Tibial artery (tissue), 4 donors: ENCODE results near the gene RAB23.

Experiments used
- DNase-seq, 2 donors: peaks; one replicate each; pipeline ENCODE4 v3.0.0-alpha.2; 2019
- H3K27ac ChIP-seq, 2 donors: fragments of 200-600 bp; sonication (generic) in 1 of 2; 1 replicate in 1 of 2; 2 replicates in 1 of 2; pipeline ENCODE4 v1.5.1; 2018 to 2019; ENCODE audit warnings: mild to moderate bottlenecking in 1 of 2
- H3K27me3 ChIP-seq, 2 donors: fragments of 200-600 bp; sonication (generic) in 1 of 2; one replicate each; pipeline versions ENCODE4 v1.5.1 to v1.6.0; 2016 to 2019
- H3K36me3 ChIP-seq, 3 donors: fragments of 200-600 bp; sonication (generic) in 2 of 3; one replicate each; pipeline ENCODE4 v1.5.1; 2016 to 2019; ENCODE audit warnings: mild to moderate bottlenecking in 2 of 3
- H3K4me1 ChIP-seq, 4 donors: fragments of 200-600 bp; sonication (generic) in 2 of 4; 1 replicate in 3 of 4; 2 replicates in 1 of 4; pipeline ENCODE4 v1.5.1; 2016 to 2019
- H3K4me3 ChIP-seq, 2 donors: fragments of 200-600 bp; sonication (generic) in 1 of 2; 1 replicate in 1 of 2; 2 replicates in 1 of 2; pipeline ENCODE4 v1.5.1; 2018 to 2019; ENCODE audit warnings: mild to moderate bottlenecking in 2 of 2
- H3K9me3 ChIP-seq, 3 donors: fragments of 200-600 bp; sonication (generic) in 1 of 3; one replicate each; pipeline ENCODE4 v1.5.1; 2016 to 2019
- intact Hi-C: fragments of 100-400 bp; cut with DNase I; formaldehyde crosslinking; loops from one replicate; pipeline ENCODE4 v1.15.0; 2023; ENCODE audit warnings: low total_unique reads
- TF ChIP-seq, protein P1 (sequence below), 2 experiments: fragments of 200-600 bp in 1 of 2; fragments of 450-650 bp in 1 of 2; IDR thresholded peaks; one replicate each; pipeline ENCODE4 v1.5.1; 2017 to 2019; ENCODE audit warnings: antibody characterized with exemption in 2 of 2, mild to moderate bottlenecking in 1 of 2, moderate library complexity in 1 of 2

Gene RAB23

DNA sequence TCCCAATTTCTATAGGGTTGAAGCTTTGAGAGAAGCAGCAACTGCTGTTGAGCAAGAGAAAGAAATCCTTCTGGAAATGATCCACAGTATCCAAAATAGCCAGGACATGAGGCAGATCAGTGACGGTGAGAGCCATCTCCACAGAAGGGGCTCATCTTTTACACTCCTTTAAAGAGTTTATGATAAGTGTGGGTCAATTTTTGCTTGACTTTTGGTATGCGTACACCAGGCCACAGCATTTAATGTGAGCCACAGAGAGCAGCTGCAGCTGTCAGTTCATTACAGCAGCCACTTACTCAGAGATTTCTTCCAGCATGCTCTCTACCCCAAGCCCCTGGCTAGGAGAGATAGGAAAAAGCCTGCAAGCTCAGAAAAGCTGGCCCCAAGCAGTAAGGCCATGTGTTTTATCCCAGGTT, 40.1 kb downstream of the RAB23 start:
- intact Hi-C loops: no loop called here

DNA sequence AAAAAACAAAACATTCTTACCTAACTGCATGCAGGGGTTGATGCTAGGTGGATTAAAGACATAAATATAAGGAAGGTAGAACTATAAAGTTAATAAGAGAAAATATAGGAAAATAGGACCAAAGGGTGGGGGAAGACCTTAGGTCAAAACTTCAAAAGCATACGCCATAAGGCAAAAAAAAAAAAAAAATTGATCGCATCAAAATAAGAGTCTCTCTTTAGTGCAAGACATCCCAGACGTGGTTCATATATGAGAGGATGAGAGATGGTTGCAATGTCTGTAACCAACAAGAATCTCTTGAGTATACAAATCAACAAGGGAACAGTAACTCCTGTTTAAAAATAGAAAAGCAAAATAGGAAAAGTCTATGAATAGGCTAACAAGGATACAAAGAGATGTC, 41.5 kb downstream of the RAB23 start:
- H3K9me3 ChIP-seq: no peaks in the 10 kb centered on the region
- TF ChIP-seq, protein P1, sequence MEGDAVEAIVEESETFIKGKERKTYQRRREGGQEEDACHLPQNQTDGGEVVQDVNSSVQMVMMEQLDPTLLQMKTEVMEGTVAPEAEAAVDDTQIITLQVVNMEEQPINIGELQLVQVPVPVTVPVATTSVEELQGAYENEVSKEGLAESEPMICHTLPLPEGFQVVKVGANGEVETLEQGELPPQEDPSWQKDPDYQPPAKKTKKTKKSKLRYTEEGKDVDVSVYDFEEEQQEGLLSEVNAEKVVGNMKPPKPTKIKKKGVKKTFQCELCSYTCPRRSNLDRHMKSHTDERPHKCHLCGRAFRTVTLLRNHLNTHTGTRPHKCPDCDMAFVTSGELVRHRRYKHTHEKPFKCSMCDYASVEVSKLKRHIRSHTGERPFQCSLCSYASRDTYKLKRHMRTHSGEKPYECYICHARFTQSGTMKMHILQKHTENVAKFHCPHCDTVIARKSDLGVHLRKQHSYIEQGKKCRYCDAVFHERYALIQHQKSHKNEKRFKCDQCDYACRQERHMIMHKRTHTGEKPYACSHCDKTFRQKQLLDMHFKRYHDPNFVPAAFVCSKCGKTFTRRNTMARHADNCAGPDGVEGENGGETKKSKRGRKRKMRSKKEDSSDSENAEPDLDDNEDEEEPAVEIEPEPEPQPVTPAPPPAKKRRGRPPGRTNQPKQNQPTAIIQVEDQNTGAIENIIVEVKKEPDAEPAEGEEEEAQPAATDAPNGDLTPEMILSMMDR (IDR thresholded peaks at IDR 0.05): no peak
- no peak overlapping the region for H3K4me3 ChIP-seq
- peaks cover 5 to 65% (median 33%) of the 10 kb centered on the region in 4 donors for H3K4me1 ChIP-seq
- no peaks in the 10 kb centered on the region for H3K27me3 ChIP-seq
- intact Hi-C loops: no loop called here
- no peak for DNase-seq
- H3K36me3 ChIP-seq: peaks cover 28 to 35% (median 31%) of the 10 kb centered on the region in 3 donors
- peak overlapping the region; percentile 90 to 92 for H3K27ac ChIP-seq

More for the DNA sequence above, 40.1 kb downstream of the RAB23 start:
- Histone ChIP-seq H3K36me3 (peaks cover 31 to 43% (median 36%) of the 10 kb centered on the region in 3 donors), H3K4me3 (no peak overlapping the region), H3K27me3 (no peaks in the 10 kb centered on the region), H3K9me3 (no peaks in the 10 kb centered on the region), H3K27ac (peak overlapping the region in 1 of 2 donors; percentile 90), H3K4me1 (peaks cover 5 to 51% (median 21%) of the 10 kb centered on the region in 4 donors)
- no peak for DNase-seq
- TF ChIP-seq, protein P1 (IDR thresholded peaks at IDR 0.05): no peak

DNA sequence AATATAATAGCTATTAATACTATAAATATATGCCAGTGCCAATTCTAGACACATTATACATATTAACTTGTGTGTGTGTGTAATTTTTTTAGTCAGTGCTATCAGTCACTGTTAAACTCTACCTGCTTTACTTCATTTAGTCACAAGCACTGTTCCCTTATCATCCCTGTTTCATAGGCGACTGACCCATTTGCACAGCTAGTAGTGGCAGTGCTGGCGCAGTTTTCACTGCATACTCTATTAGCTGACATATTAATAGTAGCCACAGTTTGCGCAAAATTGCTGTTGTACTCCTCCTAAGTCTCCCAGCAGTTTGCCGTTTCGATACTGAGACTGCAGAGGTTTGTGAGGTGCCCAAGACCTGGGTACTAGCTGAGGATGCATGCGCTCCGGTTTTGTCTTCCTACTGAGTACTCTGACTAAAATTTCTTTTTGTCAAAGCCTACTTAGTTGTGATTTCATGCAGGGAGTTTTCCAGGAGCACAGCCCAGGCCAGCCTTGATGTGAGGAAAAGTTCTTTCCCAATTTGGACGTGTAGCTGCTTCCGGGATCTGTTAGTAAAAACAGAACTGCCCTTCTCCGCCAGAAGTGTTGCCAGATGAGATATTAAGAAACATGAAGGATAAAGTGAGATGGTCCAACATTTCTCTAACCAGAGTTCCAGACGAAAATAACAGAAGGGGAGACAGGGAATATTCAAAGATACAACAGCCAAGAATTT, 44.4 kb downstream of the RAB23 start:
- peak overlapping the region; percentile 90 to 92 for H3K27ac ChIP-seq
- H3K27me3 ChIP-seq: no peaks in the 10 kb centered on the region
- H3K4me3 ChIP-seq: peak overlapping the region; percentile 27 to 33
- intact Hi-C loops: loop anchor here (10.0 kb wide), 1 partner anchor 87 kb away; no protein-coding TSS in a partner anchor
- peaks cover 5 to 78% (median 41%) of the 10 kb centered on the region in 4 donors for H3K4me1 ChIP-seq
- DNase-seq: peak; percentile 81 to 82
- H3K36me3 ChIP-seq: peaks cover 3 to 13% (median 8%) of the 10 kb centered on the region in 3 donors
- no peaks in the 10 kb centered on the region for H3K9me3 ChIP-seq
- TF ChIP-seq, protein P1 (IDR thresholded peaks at IDR 0.05): no peak

DNA sequence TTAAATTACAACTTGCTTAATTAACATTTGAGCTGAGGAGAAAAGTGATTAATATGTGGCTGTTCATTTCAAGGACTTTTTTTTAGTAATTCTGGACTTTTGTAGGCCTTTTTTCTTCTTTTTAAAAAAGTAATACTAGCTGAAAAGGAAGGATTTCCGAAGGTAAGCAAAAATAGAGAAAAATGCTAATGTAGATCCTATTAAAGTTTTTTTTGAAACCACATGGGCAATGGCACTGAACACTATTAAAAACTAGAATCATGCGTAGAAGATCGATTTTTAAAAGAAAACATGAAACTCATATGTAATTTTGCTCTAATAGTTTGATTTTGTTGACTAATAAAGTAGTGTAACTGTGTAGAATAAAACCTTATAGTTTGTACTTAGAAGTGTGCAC, 47.6 kb downstream of the RAB23 start:
- TF ChIP-seq, protein P1 (IDR thresholded peaks at IDR 0.05): no peak
- Histone ChIP-seq H3K4me1 (peaks cover 5 to 52% (median 40%) of the 10 kb centered on the region in 4 donors), H3K9me3 (no peaks in the 10 kb centered on the region), H3K36me3 (no peaks in the 10 kb centered on the region), H3K27me3 (no peaks in the 10 kb centered on the region), H3K27ac (peak overlapping the region; percentile 90 to 92), H3K4me3 (peak overlapping the region; percentile 68 to 92)
- no peak for DNase-seq
- intact Hi-C loops: loop anchor here (5.0 to 10.0 kb wide), 2 partner anchors 48 to 90 kb away; partner anchors contain the start of gene RAB23

DNA sequence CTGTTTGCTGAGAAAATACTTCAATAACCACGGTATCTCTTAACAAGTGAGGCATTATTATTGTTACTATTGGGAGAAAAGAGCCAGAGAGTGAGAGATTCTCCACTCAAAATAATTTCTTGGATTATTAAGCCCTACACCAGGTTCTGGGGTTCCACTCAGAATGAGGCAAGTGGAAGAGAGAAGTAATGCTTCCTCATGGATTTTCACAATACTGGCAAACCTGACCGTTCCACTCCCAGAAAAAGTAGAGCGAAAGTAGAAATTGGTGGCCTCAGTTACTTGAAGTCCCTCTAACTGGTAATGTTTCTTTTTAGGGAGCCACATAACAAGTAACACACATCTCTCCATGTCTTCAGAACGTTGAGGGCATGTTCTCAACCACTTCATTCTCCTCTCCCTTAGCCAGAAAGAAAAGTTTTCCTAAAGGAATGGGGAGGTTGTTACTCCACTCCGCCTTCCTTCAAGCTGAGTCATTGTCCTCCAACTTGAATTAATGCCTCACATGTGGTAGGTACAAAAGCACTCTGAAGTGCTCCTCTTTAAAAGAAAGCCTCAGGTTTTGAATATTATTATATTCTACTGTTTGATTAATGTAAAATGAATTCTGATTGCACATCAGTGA, 48.1 kb downstream of the RAB23 start:
- H3K4me1 ChIP-seq: peaks cover 1 to 47% (median 35%) of the 10 kb centered on the region in 4 donors
- no peaks in the 10 kb centered on the region for H3K36me3 ChIP-seq
- no peaks in the 10 kb centered on the region for H3K9me3 ChIP-seq
- H3K4me3 ChIP-seq: peak overlapping the region; percentile 68 to 92
- no peaks in the 10 kb centered on the region for H3K27me3 ChIP-seq
- intact Hi-C loops: loop anchor here (5.0 to 10.0 kb wide), 2 partner anchors 48 to 91 kb away; partner anchors contain the start of gene RAB23
- H3K27ac ChIP-seq: peak overlapping the region; percentile 90 to 92
- no peak for DNase-seq
- TF ChIP-seq, protein P1 (IDR thresholded peaks at IDR 0.05): no peak
